GM04503 (cell line): Measurements from ENCODE around the gene AVPR1B.

ENCODE experiments used
- DNase-seq: peaks from one replicate; pipeline ENCODE4 v3.0.0-alpha.2; 2012; ENCODE audit warnings: low read depth

The AVPR1B gene, protein sequence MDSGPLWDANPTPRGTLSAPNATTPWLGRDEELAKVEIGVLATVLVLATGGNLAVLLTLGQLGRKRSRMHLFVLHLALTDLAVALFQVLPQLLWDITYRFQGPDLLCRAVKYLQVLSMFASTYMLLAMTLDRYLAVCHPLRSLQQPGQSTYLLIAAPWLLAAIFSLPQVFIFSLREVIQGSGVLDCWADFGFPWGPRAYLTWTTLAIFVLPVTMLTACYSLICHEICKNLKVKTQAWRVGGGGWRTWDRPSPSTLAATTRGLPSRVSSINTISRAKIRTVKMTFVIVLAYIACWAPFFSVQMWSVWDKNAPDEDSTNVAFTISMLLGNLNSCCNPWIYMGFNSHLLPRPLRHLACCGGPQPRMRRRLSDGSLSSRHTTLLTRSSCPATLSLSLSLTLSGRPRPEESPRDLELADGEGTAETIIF

DNA sequence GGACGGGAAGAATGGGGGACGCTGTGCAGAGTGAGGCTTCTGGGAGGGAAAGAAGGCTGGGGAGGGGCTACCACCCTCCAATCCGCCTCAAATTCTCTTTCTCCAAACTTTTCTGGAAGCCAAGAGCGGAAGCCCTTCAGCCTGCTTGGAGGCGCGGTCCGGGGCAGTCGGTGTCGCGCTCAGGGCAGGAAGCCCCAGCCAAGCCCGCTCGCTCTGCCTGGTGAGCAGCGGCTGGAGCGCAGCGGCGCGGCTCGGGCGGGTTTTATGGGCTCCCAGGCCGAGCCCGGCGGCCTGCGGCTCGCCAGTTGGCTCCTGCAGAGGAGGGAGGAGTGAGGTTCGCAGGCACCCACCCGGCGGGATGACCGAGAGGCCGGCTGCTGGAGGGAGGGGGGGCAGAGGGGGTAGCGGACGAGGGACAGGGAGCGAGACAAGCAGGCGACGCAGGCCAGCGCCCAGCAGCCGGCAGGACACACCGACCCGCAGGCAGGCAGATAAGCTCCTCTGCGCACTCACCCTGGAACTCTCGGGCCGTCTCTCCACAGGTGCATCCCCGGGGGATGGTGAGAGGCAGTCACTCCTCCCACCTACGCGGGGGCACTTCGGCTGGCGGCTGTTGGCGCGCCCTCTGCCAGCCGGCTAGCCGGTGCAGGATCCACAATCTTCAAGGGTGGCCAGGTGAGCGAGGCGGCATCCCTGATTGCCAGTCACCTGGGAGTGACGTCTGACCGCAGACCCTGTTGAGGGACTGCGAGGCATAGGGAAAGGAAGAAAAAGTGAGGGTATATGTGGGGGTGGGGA is at the start of gene AVPR1B:
Gene AVPR1B, minus strand, starts transcription at position 238 of the 798 bp plus-strand sequence. CDS start 498 bp downstream, outside the sequence.
- no peak for DNase-seq

DNA sequence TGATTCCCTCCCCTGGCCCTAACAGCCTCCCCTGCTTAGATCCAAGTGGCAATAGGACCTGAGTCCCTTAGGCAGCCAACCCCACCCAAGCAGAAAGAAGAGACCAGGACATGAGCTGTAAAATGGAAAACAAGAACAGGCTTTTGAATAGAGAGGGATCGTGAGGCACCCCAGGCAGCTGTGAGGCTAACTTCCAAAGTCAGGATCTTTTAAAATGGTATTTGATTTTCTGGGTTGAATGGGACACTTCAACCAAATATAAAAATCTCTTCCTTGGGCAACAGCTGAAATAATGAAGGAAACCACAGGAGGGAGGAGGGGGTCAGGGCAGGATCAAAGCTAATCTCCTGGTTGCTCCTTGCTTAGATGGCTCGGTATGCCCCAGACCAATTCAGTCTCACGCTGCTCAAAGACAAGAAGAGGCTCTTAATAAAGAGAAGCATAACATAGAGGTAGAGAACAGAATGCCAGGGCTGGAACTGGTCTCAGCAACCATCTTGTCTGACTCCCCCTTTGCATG is 28.6 kb upstream of the AVPR1B start:
- DNase-seq: no peak

DNA sequence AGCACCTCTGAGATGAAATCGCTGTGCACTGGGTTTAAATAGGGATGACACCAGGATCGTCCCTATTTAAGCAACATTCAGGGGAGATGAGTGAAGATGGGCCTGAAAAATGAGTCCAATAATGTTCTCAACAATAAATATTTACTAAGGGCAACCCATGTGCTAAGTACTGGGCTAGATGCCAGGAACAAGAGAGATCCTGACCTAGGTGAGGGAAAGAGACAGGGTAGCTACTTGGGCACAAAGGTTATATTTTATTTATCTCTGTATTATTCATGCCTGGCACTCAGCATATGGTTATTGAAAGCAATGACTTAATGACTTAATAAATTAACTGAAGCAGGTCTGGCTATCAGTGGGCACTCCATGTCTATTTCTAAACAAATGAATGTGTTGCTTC is 27.4 kb upstream of the AVPR1B start:
- no peak for DNase-seq

DNA sequence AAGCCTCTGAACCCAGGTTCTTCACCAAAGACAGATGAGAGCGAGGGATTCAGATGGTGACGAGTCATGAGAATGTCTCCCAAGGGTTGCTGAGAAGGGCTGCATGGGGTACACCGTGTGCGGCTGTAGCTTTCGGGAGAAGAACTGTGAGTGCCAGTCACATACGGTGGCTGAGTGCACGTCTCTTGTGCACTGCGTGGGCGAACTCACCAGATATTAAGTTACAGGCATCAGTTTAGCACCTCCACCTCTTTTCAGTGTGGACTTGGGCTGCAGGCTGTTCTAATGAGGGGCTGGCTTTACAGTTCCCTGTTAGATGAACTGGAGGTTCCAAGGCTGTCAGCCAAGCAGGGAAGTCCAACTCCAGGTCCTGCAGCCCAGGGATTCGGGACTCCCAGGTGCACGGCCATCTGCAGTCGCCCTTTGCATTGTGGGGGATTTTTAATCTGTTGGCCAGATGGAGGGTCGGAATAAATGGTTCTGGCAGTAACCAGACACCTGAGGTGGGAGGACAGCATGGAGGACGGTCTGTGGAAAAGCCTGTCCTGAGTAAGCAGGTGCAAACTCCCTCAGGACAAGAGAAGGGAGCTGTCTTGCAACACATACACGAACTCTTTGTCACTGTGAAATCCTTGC is 26.5 kb upstream of the AVPR1B start:
- DNase-seq: no peak

DNA sequence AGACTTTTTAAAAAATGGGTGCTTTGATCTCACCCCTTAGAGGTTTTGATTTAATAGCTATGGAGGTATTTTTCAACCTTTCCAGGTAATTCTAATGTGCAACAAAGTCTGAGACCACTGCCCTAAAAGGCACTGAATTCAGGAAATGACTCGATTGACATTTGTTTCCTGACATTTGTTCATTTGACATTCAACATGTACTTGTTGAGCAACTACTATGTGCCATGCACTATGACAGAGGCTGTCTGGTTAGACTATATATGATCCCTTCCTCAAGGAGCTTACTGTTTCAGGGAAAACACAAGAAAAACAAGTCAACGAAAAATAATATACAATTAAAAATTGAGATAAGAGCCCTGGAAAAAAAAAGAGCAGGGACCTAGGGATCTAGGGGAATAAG is 25.6 kb upstream of the AVPR1B start:
- DNase-seq: no peak

DNA sequence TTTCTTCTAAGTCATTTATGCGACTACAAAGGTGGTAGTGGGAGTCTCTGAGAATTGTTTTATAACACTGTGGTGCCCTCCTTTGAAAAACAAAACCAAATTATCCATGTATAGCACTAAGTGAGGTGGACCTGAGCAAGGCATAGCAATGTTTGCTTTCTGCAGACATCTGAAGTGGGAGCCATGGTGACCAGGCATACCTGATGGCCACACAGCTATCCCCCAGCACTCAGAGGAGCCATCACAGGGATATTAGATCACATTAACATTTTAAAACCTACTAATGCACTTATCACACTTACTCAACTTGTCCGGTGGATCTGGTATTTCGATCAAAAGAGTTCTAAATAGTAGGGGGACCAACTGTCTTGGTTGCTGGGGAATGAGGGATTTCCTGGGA is 24.8 kb upstream of the AVPR1B start:
- DNase-seq: no peak

DNA sequence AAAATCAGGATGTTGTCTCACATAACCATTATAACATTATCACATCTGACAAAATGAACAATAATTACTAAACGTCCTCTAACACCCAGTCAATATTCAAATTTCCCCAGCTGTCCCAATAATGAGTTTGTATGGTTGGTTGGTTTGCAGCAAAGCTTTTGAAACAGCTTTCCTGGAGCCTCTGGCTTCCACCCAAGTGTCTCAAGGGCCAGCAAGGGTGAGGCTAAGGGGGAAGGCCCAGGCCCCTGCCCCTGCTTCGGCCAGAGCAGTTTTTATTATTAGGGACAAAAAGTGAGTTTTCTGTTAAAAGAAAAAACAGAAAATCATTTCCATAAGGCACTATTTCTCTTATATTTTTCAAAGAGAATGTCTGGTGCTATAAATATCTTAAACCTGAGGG is 19.1 kb upstream of the AVPR1B start:
- no peak for DNase-seq

DNA sequence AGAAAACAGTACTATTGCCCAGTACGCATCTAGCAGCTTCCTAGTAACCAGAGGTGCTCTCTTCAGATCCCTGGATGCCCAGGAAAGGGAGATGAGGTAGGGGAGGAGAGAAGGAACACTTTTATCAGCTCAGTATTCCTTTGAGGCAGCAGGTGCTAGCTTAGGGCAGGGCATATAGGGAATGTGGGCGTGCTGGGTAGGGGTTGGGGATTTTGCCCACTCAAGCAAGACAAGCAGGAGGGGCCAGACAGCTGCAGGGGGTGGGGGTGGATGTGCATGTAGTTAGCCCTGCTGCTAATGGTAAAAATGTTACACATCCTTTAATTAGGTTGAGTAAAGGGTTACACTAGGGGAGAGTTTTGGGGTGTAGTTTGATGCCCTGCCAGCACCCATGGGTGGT is 18.1 kb upstream of the AVPR1B start:
- DNase-seq: no peak

DNA sequence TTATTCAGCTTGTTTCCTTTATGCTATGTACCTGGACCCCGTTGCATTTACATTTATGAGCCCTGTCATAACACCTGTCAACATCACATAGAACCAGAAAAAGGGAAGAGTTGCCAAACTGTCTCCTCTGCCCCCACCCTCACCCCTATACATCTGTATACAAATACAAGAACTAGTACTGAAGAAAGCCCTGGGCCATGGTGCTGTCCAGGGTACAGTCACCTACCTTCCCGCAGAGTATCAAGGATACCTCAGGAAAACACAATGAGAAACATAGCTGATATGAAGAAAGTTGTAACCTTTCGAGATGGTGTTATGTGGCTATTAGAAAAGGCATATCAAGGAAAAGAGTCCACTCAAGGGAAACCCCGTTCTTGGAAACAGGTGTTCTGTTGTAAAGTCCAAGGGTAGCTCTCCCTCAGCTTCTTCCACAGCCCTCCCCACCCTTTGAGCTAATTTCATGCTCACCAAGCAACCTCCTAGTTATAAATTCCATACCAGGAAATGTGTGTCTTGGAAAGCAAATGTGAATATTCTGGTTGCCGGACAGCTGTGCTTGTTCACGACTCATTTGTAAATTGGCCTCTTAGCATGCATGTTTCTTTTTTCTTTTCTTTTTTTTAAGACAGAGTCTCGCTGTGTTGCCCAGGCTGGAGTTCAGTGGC is 16.7 kb upstream of the AVPR1B start:
- no peak for DNase-seq

DNA sequence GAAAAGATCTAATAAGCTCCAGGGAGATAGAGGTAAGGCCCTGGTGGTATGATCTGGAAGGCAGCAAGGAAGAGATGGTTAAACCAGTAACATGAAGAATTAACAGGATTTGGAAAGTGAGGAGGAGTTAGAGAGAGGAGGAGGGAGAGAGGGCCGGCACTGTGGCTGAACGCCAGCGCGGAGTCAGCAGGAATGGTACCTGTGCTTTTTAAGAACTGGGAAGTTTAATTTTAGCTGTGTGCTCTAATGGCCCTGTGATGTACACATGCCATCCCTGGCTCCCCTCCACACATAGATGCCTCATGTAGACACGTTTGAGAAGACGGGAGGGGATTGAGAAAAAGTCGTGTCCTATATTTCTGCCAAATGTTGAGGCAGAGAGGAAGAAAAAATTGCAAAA is 13.8 kb upstream of the AVPR1B start:
- no peak for DNase-seq

DNA sequence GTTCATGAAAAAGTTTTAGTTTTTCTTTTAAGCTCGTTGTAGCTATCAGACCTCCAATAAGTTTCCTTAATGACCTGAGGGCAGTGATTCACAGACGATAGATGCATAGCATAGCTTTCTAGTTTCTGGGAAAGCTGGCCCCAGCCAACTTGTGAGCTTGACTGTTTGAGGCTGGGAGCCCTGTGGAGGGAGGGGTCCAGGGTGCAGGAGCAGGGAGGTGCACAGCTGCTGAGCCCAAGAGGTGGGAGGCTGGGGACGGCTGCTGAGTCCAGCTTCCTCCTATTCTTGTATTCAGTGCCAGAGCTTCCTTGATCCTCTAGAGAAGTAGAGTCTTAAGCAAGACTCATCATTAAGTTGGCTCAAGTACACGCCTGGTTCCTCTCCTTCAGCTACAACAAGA is 11.0 kb upstream of the AVPR1B start:
- no peak for DNase-seq

DNA sequence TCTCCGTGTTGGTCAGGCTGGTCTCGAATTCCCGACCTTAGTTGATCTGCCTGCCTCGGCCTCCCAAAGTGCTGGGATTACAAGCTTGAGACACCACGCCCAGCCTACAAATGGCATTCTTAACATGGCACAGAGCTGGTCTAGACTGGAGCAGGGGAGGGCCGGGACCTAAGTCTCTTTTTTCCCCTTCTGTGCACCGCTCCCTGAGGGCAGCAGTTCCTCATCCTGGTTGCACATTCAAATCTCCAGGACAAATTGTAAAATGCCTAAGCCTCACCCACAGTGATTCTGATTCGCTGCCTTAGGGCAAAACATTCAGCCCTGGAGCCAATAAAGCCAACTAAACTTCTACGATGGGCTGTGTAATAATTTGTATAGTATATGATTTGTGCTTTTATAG is 10.1 kb upstream of the AVPR1B start:
- no peak for DNase-seq

DNA sequence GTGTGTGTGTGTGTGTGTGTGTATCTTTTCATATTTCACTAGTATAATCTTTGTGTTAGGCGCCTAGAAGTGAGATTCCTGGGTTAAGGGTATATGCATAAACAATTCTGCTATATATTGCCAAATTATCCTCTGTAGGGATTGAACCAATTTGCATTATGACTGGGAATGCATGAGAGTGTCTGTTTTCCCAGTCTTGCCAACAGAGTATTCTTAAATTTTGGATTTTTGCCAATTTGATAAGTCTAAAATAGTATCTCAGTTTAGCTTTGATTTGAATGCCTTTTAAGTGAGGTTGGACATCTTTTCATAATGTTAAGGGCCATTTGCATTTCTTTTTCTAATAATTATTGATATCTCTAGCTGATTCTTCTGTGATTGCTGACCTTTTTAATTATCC is 8.2 kb upstream of the AVPR1B start:
- DNase-seq: no peak

DNA sequence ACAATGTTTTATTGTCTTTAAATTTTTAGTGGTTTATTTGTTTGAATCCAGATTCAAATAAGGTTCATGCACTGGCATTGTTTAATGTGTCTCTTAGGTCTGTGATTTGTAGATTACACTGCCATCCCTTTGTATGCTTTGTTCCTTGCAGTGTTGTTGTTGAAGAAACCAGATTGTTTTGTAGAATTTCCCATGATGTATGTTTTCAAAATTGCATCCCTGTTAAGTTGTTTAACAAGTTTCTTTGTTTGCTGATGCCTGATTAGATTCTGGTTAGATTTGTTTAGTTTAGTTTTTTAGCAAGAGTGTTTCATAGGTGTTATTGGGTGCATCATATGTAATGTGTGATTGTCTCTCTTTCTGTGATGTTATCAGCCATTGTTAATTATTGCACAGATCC is 5.5 kb upstream of the AVPR1B start:
- no peak for DNase-seq

DNA sequence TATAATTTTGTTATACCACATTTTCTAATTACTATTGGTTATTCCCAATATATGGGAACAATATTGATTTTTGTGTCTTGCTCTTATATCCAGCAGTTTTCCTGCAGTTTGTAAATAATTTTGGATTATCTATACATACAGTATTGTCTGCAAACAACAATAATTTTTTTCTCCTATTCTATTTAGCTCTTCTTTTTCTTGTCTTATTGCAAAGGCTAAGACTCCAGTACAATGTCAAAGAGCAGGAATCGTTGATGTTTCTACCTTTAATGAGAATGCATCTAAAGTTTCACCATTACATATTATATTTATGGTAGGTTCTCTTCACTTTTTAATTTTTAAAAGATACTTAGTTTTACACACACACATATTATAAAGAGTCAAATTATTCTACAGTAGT is 4.1 kb upstream of the AVPR1B start:
- no peak for DNase-seq

DNA sequence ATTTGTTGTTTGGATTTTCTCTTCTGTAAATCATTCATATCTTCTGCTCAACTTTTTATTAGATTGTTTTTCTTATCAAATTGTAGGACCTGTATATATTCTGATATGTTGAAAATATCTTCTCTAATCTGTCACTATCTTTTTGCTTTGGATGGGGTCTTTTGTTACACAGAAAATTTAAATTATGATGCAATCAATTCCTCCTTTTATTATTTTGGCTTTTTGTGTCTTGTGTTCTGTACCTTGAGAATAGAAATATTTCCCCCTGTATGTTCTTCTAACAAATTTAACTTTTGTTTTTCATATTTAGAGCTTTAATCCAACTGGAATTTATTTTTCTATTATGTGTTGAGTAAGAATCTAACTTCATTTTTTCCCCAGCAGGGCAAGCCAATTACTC is 3.2 kb upstream of the AVPR1B start:
- no peak for DNase-seq

DNA sequence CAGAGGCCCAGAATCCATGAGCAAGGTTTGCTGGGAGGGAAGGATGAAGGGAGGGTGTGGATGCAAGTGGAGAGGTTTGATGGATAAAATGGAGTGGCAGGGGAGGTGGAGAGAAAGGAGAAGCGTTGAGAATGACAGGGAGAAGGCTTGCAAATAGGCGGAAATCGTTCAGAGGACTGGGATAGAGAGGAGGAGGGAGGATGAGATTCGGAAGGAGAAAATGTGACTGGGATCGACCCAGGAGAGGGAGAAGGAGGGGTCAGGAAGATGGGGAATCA is 376 bp downstream of the AVPR1B start:
- DNase-seq: no peak

DNA sequence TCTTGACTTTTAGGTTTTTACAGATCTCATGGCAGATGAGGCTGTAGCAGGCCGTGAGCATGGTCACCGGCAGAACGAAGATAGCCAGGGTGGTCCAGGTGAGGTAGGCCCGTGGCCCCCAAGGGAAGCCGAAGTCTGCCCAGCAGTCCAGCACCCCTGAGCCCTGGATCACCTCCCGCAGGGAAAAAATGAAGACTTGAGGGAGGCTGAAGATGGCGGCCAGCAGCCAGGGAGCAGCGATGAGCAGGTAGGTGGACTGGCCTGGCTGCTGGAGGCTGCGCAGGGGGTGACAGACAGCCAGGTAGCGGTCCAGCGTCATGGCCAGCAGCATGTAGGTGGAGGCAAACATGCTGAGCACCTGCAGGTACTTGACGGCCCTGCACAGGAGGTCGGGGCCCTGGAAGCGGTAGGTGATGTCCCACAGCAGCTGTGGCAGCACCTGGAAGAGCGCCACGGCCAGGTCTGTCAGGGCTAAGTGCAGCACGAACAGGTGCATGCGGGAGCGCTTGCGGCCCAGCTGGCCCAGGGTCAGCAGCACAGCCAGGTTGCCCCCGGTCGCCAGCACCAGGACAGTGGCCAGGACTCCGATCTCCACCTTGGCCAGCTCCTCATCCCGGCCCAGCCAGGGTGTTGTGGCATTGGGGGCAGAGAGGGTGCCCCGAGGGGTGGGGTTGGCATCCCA is 856 bp downstream of the AVPR1B start:
- DNase-seq: no peak

DNA sequence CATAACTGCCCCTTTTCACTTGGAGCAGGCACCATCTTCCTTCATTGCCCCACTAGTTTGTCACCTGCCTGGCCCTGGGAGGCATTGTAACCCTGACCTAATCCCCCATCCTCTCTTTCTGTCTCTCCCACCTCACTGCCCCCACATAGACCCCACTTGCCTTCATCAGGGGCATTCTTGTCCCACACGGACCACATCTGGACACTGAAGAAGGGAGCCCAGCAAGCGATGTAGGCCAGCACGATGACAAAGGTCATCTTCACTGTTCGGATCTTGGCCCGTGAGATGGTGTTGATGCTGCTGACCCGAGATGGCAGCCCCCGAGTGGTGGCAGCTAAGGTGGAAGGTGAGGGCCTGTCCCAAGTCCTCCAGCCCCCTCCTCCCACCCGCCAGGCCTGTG is 1.4 kb downstream of the AVPR1B start:
- no peak for DNase-seq

DNA sequence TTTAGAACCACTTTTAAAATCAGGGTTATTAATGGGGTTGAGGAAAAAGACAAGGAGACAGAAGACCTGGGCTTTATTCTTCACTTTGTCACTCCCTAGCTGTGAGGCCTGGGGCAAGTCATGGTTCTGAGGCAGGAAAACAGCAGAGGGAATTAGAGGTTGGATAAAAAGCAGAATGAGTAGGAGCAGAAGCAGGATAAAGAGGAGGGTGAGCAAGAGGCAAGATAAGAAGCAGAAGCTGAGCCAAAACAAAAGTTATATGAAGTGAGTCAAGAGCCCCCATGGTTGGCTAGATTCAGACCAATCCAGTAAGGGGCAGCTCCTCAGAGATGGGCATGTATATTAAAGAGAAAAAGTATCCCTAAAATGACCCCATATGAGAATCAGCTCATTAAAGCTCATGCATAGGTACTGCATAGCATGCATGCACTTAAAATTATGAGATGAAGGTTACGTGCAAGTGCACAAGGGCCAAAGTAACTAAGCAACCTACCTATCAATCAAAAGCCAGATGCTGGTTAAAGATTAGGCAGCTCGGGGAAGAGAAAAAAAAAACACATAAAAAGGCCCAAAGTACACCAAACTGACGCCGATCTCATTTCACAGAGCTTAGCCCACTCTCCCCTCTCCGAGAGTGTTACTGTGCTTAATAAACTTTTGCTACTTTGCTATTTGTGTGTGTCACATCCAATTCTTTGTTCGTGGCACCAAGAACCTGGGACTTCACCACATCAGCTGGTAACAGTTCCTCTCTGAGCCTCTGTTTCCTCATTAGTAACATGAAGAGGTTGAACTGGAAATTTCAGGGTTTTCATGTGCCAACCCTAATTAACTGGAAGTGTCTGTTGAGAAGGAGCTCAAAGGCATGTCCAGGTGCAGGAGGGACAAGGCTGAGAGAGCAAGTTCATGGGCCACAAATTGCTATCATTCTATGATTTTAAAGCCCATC is 2.2 kb downstream of the AVPR1B start:
- no peak for DNase-seq
